NCI-H526 (cell line): ENCODE results near the gene CD74.

ENCODE experiments used
- DNase-seq, 2 experiments: peaks; one replicate each; lab custom pipeline; 2025; lab: John Stamatoyannopoulos, UW

The CD74 gene

GRCh38 chr5:150396267-150396666 is 16.4 kb downstream of the CD74 start:
- no peak for DNase-seq

GRCh38 chr5:150395688-150395975 is 17.1 kb downstream of the CD74 start:
- no peak for DNase-seq

GRCh38 chr5:150394912-150395687 is 17.6 kb downstream of the CD74 start:
- no peak for DNase-seq

- DNase-seq: no peak
Measured at GRCh38 chr5:150394131-150394530, 18.6 kb downstream of the CD74 start.

GRCh38 chr5:150393096-150393645 is 19.5 kb downstream of the CD74 start:
- DNase-seq: no peak

GRCh38 chr5:150392680-150393079 is 20.0 kb downstream of the CD74 start:
- no peak for DNase-seq

- DNase-seq: no peak
Measured at GRCh38 chr5:150391986-150392385, 20.7 kb downstream of the CD74 start.

GRCh38 chr5:150391064-150391834 is 21.5 kb downstream of the CD74 start:
- no peak for DNase-seq

- DNase-seq: no peak
Measured at GRCh38 chr5:150389531-150390266, 23.0 kb downstream of the CD74 start.

- no peak for DNase-seq
Measured at GRCh38 chr5:150386024-150386855, 26.5 kb downstream of the CD74 start.

GRCh38 chr5:150384701-150385100 is 28.0 kb downstream of the CD74 start:
- no peak for DNase-seq

GRCh38 chr5:150377964-150378694 is 34.6 kb downstream of the CD74 start:
- DNase-seq: no peak

GRCh38 chr5:150376799-150377771 is 35.6 kb downstream of the CD74 start:
- no peak for DNase-seq

- no peak for DNase-seq
Measured at GRCh38 chr5:150374651-150375050, 38.1 kb downstream of the CD74 start.

- DNase-seq: no peak
Measured at GRCh38 chr5:150372639-150373038, 40.1 kb downstream of the CD74 start.

GRCh38 chr5:150368526-150368925 is 44.2 kb downstream of the CD74 start:
- no peak for DNase-seq

GRCh38 chr5:150364004-150364403 is 48.7 kb downstream of the CD74 start:
- no peak for DNase-seq

- no peak for DNase-seq
Measured at GRCh38 chr5:150363185-150363584, 49.5 kb downstream of the CD74 start.

- DNase-seq: no peak
Measured at GRCh38 chr5:150361301-150361700, 51.4 kb downstream of the CD74 start.
